HG02885 (cell line): ENCODE data around the gene IGFBP7.

ENCODE experiments used
- ATAC-seq: cut with Tn5 transposase; IDR thresholded peaks from one replicate; pipeline ENCODE4 v1.9.1; 2021; ENCODE audit warnings: mild to moderate bottlenecking; ENCODE audit not compliant: unreplicated experiment, poor library complexity

The IGFBP7 gene

DNA sequence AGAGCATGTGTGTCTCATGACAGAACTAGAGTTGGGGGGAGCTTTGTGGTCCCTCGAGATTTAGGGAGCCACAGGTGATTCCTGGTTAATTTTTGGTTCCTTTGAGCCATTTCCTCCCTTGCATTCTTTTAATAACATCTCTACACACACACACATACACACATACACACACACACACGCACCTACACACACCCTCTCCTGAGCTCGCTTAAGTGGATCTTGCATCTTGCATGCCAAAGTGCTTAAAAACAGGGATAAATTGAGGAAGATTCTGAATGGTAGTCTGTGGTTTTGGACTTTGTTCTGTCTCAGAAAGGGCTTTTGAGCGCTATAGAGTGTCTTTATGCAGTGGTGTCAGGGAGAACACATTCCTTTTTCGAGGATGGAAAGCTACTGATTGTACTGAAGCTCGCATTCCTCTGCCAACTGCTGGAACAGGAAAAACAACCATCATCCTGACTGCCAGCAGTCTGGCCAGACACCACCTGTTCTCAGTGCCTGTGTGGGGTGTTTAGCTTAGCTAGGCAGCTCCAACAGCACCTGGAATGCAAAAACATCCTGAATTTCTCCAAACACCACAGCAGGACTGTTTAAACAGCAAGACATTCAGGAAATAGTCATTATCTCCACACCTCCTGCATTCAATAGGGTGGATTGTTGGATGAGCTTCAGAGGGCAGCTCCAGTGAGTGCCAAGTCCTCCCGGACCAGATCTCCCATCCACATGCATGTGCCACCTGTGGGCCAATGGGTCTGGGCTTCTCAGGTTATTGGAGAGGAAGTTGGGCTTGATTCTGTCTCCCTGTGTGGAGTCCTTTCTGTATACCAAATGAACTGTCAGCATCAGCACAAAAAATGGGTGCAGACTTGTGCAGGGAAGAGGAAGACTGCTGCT, 21.9 kb upstream of the IGFBP7 start:
- ATAC-seq: no peak

DNA sequence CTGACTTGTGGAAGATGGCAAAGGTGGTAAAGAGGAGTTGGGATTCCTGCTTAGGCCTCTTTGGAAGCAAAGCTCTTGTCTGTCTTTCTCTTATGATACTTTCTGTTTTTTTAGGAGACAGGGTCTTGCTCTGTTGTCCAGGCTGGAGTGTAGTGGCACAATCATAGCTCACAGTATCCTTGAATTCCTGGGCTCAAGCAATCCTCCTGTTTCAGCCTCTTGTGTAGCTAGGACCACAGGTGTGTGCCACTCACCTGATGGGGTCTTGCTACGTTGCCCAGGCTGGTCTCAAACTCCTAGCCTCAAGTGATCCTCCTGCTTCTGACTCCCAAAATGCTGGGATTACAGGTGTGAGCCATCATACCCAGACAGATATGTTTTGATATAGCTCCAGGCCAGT, 19.3 kb upstream of the IGFBP7 start:
- ATAC-seq: no peak

DNA sequence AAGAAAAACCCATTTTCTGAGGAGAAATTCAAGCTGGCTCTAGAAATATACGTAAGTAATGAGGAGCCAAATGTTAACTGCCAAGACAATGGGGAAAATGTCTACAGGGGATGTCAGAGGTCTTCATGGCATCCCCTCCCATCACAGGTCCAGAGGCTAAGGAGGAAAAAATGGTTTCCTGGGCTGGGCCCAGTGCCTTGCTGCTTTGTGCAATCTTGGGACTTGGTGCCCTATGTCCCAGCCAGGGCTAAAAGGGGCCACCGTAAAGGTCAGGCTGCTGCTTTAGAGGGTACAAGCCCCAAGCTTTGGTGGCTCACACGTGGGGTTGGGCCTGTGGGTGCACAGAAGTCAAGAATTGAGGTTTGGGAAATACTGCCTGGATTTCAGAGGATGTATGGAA, 17.2 kb upstream of the IGFBP7 start:
- no peak for ATAC-seq

DNA sequence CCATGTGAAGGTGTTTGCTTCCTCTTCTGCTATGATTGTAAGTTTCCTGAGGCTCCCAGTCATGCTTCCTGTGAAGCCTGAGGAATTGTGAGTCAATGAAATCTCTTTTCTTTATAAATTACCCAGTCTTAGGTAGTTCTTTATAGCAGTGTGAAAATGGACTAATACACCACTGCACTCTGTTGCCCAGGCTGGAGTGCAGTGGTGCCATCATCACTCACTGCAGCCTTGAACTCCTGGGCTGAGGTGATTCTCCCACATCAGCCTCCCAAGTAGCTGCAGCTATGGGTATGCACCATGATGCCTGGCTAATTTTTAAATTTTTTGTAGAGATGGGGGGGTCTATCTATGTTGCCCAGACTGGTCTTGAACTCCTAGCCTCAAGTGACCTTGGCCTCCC, 15.8 kb upstream of the IGFBP7 start:
- ATAC-seq: no peak

DNA sequence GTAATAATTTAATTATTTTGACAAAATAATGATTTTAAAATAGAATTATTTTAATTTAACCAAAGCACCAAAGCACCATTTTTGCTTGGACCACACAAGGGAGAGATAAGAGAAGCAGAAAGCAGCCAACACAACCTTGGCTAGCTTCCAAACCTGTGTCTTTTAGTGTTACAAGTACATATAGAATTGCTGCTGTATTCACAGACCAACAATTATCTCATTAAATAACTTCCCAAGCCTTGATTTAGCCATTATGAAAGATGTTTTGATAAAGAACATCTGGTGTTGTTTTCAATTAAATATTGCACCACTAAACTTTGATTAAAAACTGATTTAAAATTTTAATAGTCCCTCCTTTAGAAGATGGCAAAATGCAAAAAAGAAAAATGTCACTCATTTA, 14.0 kb upstream of the IGFBP7 start:
- ATAC-seq: no peak

DNA sequence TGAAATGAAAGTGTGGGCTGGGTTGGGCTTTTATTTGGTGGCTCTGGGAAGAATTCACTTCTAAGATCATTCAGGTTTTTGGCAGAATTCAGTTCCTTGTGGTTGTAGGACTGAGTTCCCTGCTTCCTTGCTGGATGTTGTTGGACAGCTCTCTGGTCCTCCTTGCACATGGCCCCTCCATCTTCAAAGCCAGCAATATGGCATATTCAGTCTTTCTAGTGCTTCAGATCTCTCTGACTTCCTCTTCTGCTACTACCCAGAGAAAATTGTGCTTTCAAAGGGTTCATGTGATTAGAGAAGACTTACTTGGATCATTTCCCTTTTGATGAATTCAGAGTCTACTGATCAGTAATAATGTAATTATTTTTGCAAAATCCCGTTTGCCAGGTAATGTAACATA, 12.8 kb upstream of the IGFBP7 start:
- no peak for ATAC-seq

DNA sequence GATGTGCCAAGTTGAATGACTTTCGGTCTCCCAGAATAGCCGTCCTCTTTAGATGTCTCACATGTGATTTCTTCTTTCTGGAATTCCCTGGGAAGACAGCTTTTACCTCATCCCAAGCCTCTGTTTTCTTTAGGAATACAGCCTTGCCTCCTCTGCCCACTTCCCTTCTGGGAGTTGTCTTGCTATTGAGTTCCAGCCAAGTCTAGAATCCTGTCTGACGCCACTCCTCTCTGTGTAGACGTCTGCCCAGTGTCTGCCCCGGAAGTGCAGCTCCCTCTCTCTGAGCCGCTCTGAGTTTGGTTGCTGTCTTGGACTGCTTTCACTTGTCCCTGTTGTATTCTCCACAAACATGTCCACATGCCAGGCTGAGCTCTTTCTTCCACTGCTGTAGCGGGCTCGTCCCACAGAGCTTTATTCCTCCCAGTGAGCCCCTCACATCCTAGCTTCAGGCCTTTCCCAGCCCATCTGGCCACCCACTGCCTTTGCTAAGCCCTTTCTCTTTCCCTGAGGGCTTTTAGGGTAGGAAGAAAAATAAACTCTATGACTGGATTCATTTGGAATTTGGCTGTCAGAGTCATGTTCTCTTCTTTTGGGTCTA, 9.0 kb upstream of the IGFBP7 start:
- no peak for ATAC-seq

DNA sequence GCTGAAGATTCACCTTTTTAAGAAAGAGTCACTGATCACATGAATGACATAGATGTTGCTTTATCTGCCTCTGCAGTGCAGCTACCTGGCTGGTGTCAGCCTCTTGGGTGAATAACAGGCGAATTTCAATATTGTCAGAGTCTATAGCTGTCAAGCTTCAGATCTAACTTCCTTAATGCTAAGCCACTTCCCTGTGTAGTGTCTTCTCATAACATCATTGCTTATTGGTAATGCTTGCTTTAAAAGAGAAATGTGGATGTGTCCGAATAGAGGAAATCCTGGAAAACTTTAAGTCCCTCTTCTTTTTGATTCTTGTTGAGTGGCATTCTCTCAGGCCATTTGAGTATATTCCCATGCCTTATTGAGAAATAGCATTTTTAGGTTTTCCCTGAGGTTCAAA, 7.3 kb upstream of the IGFBP7 start:
- no peak for ATAC-seq

DNA sequence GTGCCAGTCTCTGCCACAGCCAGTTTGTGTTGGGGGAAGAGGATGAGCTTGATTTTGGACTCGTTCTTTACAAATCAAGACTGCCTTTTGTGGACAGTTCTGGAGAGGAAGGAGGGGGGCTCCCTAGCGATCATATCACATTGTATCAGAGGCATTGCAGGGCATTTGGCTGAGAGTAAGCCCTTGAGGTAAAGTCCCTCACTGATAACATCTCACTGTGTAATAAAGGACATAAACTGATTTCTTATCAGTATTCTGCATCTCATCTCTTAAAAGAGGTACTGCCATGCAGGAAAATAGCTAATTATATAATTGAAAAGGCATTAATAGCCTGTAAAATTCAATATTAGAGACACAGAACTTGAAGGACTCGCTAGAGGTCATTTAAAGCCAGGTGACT, 6.1 kb upstream of the IGFBP7 start:
- ATAC-seq: no peak

DNA sequence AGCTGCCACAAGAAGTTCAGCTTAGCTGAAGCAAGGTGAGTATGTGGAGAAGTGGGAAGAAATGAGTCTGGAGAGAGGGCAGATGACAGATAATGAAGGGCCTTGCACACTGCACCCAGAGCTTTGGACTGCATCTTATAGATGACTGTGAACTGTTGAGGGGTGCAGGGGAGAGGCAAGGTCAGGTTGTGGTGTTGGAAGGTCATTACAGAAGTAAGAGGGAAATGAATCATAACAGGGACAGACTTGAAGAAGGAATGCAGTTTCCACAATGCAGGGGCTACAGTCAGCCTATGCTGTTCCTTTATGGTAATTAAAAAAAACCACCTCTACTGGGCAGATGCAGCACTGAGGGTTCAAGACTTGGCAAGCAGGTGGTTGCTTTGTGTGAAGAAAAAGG, 4.8 kb upstream of the IGFBP7 start:
- no peak for ATAC-seq

DNA sequence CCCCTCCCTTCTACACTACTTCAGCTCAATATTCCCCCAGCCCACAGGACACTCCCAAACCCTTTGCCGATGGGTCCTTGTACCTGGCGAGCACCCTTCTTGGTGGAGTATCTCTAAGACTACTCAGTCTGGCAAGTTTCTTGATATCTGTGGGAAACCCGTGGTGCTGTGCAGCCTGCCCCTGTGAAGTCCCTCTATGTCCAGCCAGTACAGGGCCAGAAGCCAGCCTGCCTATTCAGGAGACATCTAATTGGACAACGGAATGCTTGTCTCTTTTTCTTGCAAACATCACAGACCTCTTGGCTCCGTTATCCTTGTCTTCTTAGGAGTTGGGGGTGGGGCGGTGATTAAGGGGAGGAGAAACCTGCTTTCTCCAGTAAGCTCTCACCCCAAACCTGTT, 3.7 kb upstream of the IGFBP7 start:
- no peak for ATAC-seq

DNA sequence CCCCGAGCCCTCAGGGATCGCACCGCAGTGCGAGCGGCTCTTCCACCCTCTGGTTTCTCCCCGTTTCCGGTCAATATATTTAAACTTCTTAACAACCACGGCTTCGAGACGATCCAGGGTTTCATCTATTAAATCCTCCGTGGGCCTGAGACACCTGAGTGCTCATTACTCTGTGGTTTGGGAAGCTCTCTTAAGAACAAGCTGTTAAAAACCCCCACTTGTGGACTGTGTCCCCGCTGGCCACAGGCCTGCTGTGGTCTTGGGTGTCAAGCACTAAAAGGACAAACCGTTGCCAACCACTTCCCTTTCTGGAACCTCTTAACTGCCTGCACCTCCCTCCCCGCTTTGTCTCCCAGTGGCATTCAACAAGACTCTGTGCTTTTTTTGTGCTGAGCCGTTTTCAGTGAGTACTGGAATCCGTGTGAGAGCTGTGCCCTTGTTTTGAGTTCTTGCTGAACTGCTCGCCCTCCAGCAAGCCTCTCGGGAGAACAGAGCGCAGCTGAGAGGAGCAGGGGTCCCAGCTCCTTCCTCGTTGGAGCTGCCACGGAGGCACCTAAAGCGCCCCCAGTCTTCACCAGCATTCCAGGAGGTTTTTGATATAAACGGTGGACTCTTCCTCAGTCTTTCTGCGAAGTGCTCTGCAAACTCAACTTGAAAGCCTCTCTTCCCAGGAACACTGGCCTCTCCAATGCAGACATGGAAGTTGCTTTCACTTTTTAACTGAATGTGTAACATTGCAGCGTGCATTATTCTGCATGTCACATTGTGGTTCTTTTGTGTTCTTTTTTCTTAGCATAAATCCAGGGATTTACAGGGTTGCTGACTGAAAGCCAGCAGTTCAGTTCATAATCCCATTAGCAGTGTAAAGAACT, 691 bp upstream of the IGFBP7 start:
- ATAC-seq: peak; percentile 44

DNA sequence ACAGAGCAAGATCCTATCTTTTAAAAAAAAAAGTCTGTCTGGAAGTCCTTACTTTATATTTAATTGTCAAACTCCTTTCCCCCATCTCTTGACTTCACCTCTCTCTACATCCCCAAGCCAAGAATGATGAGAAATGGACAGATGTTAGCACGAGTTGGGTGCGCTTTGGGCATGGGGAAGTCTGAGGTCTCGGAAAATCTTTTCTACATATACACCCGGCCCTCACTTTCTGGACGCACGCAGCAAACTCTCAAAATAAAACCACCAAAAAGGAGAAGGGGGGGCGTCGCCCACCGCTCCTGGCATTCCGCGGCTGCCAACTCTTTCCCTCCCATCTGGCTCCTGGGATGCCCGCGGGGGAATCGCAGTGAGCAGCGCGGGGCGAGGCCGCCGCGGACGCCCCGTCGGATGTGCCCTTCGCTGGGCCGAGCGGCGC, 756 bp downstream of the IGFBP7 start:
- no peak for ATAC-seq

DNA sequence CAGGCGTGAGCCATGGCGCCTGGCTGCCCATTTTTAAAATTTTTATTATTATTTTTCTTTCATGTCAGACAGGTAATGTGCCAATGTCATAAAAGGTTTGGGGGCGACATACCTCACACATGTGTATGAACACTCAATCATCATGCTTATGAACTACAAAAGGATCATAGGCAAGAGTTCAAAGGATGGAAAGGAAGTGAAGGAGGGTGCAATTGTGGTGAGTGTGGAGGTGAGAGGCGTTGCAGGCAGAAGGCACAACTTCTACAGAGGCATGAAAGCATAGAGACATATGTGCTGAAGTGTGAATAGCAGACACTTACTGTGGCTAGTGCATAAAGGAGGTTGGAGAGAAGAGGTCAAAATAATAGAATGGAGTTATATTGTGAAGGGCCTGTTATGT, 4.0 kb downstream of the IGFBP7 start:
- ATAC-seq: no peak

DNA sequence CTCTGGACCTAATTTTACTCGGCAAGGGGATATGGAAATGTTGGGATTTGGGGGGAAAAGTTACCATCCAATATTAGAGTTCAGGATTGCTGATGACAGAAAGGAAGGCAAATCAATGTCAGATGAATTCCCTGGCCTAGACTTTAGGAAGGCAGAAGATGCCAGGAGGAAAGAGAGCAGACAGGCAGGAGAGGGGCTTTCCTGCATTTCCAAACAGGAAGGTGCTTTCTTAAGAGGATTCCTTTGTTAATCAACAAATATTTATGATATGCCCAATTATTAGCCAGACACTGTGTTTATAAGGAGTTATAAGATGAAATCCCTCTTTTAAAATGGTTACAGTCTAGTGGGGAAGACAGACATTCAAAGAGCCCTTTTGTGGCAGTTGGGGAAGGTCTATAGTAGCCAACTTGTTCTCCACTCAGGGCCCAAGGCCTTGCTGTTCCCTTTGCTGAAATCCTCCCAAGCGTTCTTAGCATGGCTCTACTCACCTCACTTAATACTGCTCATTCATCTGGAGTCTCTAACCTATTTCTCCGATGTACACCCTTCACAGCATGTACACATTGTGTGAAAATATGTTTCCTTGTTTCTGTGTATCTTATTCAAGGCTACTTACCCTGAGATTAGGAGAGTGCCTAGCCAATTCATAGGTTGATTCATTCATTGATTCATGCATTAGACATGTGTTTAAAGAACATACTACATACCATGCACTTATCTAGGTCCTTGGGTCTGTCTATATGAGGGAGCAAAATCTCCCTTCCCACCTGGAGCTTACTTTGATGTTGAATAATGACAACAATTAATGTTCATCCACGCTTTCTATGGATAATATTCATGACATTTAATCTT, 5.3 kb downstream of the IGFBP7 start:
- ATAC-seq: no peak

DNA sequence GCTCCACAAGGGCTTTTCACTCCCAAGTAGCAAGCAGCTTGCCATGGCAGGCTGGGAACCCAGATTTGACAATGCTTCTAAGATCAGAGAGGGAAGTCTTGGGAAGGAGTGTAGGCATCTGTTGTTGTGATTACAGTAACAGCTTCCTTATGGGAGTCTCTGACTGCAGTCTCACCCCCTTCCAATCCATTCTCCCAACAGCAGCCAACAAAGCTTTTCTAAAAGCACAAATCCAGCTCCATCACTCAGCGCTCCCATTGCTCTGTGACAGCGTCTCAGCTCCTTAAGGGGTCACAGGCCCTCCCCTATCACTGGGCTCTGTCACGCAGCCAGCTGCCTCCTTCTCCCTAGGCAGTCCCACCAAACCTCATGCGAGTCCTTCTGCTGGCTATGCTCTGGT, 7.1 kb downstream of the IGFBP7 start:
- no peak for ATAC-seq

DNA sequence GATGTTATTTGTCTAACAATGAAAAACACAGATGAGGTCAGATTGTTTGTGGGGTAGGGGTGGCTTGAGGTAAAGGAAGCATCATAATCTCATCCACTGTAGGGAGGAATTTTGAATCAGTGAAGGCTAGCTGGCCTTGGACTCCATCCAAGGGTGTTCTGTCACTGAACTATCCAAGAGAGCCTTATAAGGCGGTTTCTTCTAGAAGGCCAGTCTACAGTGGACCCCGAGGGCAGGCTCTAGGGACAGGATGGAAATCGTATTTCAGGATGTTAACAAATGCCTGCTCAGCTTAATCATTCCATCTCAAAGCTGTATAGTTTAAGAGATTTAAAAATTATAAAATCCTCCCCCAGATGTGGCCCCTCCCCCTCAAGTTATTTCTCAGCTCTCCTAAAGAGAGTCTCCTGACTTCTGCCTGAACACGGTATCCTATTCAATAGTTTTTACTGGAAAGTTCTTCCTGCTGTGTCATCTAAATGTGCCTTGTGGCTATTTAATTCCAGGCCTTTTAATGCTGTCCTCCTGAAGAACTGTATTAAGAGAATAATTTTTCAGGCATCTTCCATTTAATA, 8.0 kb downstream of the IGFBP7 start:
- ATAC-seq: no peak

DNA sequence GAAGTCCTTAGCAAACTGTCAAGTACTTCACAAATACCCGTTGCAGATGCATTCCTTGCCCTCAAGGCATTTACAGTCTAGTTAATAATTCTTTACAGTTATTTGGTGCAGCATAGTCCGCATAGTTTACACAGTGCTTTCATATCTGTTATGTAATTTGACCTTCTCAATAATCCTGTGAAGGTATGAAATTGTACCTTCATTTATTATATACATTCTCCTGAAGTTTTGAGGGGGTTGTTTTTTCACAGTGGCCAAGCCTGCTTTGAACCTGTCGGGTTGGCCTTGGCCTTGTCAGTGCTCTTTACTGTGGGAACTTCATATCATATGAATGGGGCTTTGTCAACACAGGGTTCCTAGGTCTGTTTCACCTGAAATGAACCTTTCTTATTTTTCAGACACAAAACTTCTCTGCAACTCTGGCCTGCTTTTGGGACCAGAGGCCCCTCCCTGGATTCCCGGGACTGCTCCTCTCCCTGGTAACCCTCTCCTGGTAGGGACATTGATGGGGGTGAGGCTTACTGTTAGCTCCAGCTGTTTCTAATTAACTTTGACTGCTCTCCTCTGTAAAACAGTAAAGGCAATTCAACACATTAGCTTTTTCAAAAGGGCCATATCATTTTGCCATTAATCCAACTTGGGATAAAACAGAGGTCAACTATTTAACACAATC, 9.1 kb downstream of the IGFBP7 start:
- no peak for ATAC-seq

DNA sequence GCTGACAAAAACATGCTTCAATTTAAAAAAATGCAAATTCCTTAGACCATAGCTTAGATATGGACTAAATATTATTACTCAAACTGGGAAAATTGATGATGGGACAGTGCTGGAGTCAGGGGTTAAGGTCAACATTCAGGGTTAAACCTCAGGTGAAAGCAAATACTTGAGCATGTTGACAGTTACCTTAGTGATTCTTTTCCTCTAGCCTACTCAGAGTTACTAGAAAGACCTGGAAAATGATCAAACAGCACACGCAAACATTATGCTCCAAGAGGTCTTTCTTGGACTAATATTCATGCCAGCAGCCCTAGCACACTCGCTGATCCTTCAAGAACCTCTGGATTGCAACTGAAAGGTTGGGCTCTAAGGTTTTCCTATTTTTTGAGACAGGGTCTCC, 10.8 kb downstream of the IGFBP7 start:
- no peak for ATAC-seq
